ENCODE data around the gene SLIT3. TPM values are rescaled to one million over a fixed set of nuclear protein-coding genes. Genes with fewer than 3 reads are reported as not detected.

The SLIT3 gene
- total RNA-seq, 4 donors from 2014 or later, result 10.8 to 30.8 (median 18.4) TPM

- WGBS, result 82% methylated on average over 5 of the region's 5 CpGs
Measured at GRCh38 chr5:168820874-168821273, 480.1 kb downstream of the SLIT3 start.

GRCh38 chr5:168819004-168819621, 481.8 kb downstream of the SLIT3 start:
- no peak overlapping the region for H3K27ac ChIP-seq
- H3K36me3 ChIP-seq, result peaks cover 9% of the 10 kb centered on the region
- 82% methylated on average over 16 of the region's 16 CpGs for WGBS
- H3K4me1 ChIP-seq, result no peaks in the 10 kb centered on the region
- no peak overlapping the region for H3K4me3 ChIP-seq
- H3K27me3 ChIP-seq, result no peaks in the 10 kb centered on the region
- DNase-seq (ENCODE audit: low spot score in 2 of 2), result no peak
- H3K9me3 ChIP-seq, result no peaks in the 10 kb centered on the region
- TF ChIP-seq POLR2AphosphoS5 (IDR thresholded peaks at IDR 0.05), result no peak
- no peak for TF ChIP-seq POLR2A (IDR thresholded peaks at IDR 0.05)
- TF ChIP-seq, protein P1, sequence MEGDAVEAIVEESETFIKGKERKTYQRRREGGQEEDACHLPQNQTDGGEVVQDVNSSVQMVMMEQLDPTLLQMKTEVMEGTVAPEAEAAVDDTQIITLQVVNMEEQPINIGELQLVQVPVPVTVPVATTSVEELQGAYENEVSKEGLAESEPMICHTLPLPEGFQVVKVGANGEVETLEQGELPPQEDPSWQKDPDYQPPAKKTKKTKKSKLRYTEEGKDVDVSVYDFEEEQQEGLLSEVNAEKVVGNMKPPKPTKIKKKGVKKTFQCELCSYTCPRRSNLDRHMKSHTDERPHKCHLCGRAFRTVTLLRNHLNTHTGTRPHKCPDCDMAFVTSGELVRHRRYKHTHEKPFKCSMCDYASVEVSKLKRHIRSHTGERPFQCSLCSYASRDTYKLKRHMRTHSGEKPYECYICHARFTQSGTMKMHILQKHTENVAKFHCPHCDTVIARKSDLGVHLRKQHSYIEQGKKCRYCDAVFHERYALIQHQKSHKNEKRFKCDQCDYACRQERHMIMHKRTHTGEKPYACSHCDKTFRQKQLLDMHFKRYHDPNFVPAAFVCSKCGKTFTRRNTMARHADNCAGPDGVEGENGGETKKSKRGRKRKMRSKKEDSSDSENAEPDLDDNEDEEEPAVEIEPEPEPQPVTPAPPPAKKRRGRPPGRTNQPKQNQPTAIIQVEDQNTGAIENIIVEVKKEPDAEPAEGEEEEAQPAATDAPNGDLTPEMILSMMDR (IDR thresholded peaks at IDR 0.05), result no peak
- TF ChIP-seq EP300 (IDR thresholded peaks at IDR 0.05), result no peak

More at GRCh38 chr5:168820874-168821273, 480.1 kb downstream of the SLIT3 start:
- H3K27ac ChIP-seq, result no peak overlapping the region
- H3K4me3 ChIP-seq, result no peak overlapping the region
- H3K27me3 ChIP-seq, result no peaks in the 10 kb centered on the region
- peaks cover 5% of the 10 kb centered on the region for H3K36me3 ChIP-seq
- H3K9me3 ChIP-seq, result no peaks in the 10 kb centered on the region
- H3K4me1 ChIP-seq, result peaks cover 5% of the 10 kb centered on the region
- TF ChIP-seq, protein P1 (IDR thresholded peaks at IDR 0.05), result no peak
- TF ChIP-seq POLR2A (IDR thresholded peaks at IDR 0.05) (no peak), POLR2AphosphoS5 (IDR thresholded peaks at IDR 0.05) (no peak), EP300 (IDR thresholded peaks at IDR 0.05) (no peak)
- no peak for DNase-seq (ENCODE audit: low spot score in 2 of 2)

- H3K27ac ChIP-seq, result no peak overlapping the region
- no peak overlapping the region for H3K4me3 ChIP-seq
- WGBS, result 95% methylated on average over 4 of the region's 4 CpGs
- no peaks in the 10 kb centered on the region for H3K27me3 ChIP-seq
- no peaks in the 10 kb centered on the region for H3K9me3 ChIP-seq
- DNase-seq (ENCODE audit: low spot score in 2 of 2), result no peak
- H3K36me3 ChIP-seq, result peaks cover 9% of the 10 kb centered on the region
- no peaks in the 10 kb centered on the region for H3K4me1 ChIP-seq
- TF ChIP-seq EP300 (IDR thresholded peaks at IDR 0.05) (no peak), POLR2A (IDR thresholded peaks at IDR 0.05) (no peak)
- TF ChIP-seq, protein P1 (IDR thresholded peaks at IDR 0.05), result no peak
Measured at GRCh38 chr5:168818558-168818957, 482.4 kb downstream of the SLIT3 start.

DNA sequence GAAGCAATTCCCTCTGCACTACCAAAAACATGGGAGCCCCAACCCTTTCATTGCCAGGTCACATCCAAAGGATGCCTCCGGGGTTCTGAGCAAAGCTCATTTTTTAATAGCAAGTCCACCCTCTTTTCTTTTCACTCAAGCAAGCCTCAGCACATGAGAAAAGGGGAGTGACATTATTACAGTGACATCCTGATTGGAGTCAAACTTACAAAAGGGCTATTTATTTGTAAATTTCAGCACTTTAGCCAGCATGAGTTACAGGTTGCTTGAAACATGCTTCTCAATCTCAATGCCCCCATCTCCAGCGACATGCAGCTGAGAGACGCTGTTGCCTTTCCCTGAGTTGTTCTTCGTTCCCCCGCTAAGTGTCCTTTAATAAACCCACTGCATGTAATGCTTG, 483.3 kb downstream of the SLIT3 start:
- no peak overlapping the region for H3K4me3 ChIP-seq
- WGBS, result 77% methylated on average over 5 of the region's 5 CpGs
- H3K4me1 ChIP-seq, result no peaks in the 10 kb centered on the region
- H3K36me3 ChIP-seq, result peaks cover 9% of the 10 kb centered on the region
- H3K27ac ChIP-seq, result no peak overlapping the region
- no peak for TF ChIP-seq POLR2AphosphoS5 (IDR thresholded peaks at IDR 0.05)
- TF ChIP-seq EP300 (IDR thresholded peaks at IDR 0.05), result no peak
- TF ChIP-seq, protein P1 (IDR thresholded peaks at IDR 0.05), result no peak
- no peak for TF ChIP-seq POLR2A (IDR thresholded peaks at IDR 0.05)
- no peak for DNase-seq (ENCODE audit: low spot score in 2 of 2)
- H3K27me3 ChIP-seq, result no peaks in the 10 kb centered on the region
- no peaks in the 10 kb centered on the region for H3K9me3 ChIP-seq

DNA sequence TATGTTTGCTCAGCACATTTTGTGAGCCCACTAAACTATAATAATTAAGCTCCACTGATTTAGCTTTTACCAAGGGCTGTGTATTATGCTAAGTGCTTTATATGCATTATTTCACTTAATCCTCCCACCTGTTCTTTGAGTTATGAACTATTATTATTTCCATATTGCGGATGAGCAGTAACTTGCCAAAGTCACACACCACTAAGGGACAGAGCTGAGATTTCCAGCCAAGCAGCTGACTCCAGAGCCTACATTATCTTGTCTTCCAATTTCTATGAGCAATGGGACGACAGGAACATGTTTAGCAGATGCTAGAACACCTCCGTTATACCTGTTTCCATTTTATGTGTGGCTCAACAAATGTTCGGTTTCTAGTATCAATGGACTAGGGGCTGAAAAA, 484.3 kb downstream of the SLIT3 start:
- TF ChIP-seq EP300 (IDR thresholded peaks at IDR 0.05) (no peak), POLR2A (IDR thresholded peaks at IDR 0.05) (no peak), POLR2AphosphoS5 (IDR thresholded peaks at IDR 0.05) (no peak)
- TF ChIP-seq, protein P1 (IDR thresholded peaks at IDR 0.05), result no peak
- WGBS, result 88% methylated on average over 4 of the region's 4 CpGs
- H3K4me1 ChIP-seq, result no peaks in the 10 kb centered on the region

More for the DNA sequence above, 484.3 kb downstream of the SLIT3 start:
- Histone ChIP-seq H3K27ac (no peak overlapping the region), H3K9me3 (no peaks in the 10 kb centered on the region), H3K36me3 (peaks cover 9% of the 10 kb centered on the region), H3K27me3 (no peaks in the 10 kb centered on the region), H3K4me3 (no peak overlapping the region)
- no peak for DNase-seq (ENCODE audit: low spot score in 2 of 2)

Measured in suprapubic skin (tissue), 4 donors.